Trophoblast cell (in vitro differentiated cells and primary cell): ENCODE data around the gene ZNF778. TPM values are rescaled to one million over a fixed set of nuclear protein-coding genes. Genes with fewer than 3 reads are reported as not detected.

Experiments used
- DNase-seq, 2 donors: peaks; one replicate each; pipeline ENCODE4 v3.0.0-alpha.2; 2016
- H2AFZ ChIP-seq: 2 replicates; pipeline ENCODE4 v1.6.1; 2013; ENCODE audit warnings: low read length, moderate library complexity, mild to moderate bottlenecking; ENCODE audit not compliant: insufficient read depth, poor library complexity
- H2AK5ac ChIP-seq: 2 replicates; pipeline ENCODE4 v1.6.1; 2013; ENCODE audit warnings: mild to moderate bottlenecking, low read length
- H2BK120ac ChIP-seq: 2 replicates; pipeline ENCODE4 v1.6.1; 2013; ENCODE audit warnings: low read length, mild to moderate bottlenecking, moderate library complexity; ENCODE audit not compliant: insufficient read depth, poor library complexity
- H2BK12ac ChIP-seq: 2 replicates; pipeline ENCODE4 v1.6.1; 2013; ENCODE audit warnings: mild to moderate bottlenecking, low read length, moderate library complexity
- H2BK5ac ChIP-seq: 2 replicates; pipeline ENCODE4 v1.6.1; 2013; ENCODE audit warnings: low read length, low read depth, moderate library complexity, mild to moderate bottlenecking; ENCODE audit not compliant: poor library complexity
- H3K14ac ChIP-seq: 2 replicates; pipeline ENCODE4 v1.6.1; 2013; ENCODE audit warnings: mild to moderate bottlenecking, low read length
- H3K18ac ChIP-seq: 2 replicates; pipeline ENCODE4 v1.6.1; 2013; ENCODE audit warnings: mild to moderate bottlenecking, low read length
- H3K23ac ChIP-seq: 2 replicates; pipeline ENCODE4 v1.6.1; 2013; ENCODE audit warnings: low read length
- H3K27ac ChIP-seq: 2 replicates; pipeline ENCODE4 v1.5.1; 2013; ENCODE audit warnings: low read depth, mild to moderate bottlenecking, inconsistent platforms, low read length, moderate library complexity
- H3K27me3 ChIP-seq: 2 replicates; pipeline ENCODE4 v1.6.1; 2013; ENCODE audit warnings: inconsistent platforms, mild to moderate bottlenecking, low read length, moderate library complexity; ENCODE audit not compliant: insufficient read depth
- H3K36me3 ChIP-seq, 2 experiments: 1 replicate in 1 of 2; 2 replicates in 1 of 2; pipeline ENCODE4 v1.6.1; 2013; ENCODE audit warnings: low read length in 2 of 2, mild to moderate bottlenecking in 2 of 2, moderate library complexity in 1 of 2; ENCODE audit not compliant: insufficient read depth in 2 of 2, control insufficient read depth in 1 of 2
- H3K4ac ChIP-seq: 2 replicates; pipeline ENCODE4 v1.6.1; 2013; ENCODE audit warnings: low read depth, mild to moderate bottlenecking, low read length, moderate library complexity
- H3K4me1 ChIP-seq, 2 experiments: 1 replicate in 1 of 2; 2 replicates in 1 of 2; pipeline ENCODE4 v1.6.1; 2013; ENCODE audit warnings: low read length in 2 of 2, mild to moderate bottlenecking in 2 of 2, moderate library complexity in 1 of 2; ENCODE audit not compliant: insufficient read depth in 2 of 2, control insufficient read depth in 1 of 2
- H3K4me2 ChIP-seq: 2 replicates; pipeline ENCODE4 v1.6.1; 2013; ENCODE audit warnings: inconsistent platforms, mild to moderate bottlenecking, low read length, moderate library complexity
- H3K4me3 ChIP-seq: 2 replicates; pipeline ENCODE4 v1.5.1; 2013; ENCODE audit warnings: mild to moderate bottlenecking, low read depth, low read length, inconsistent platforms
- H3K79me1 ChIP-seq: one replicate; pipeline ENCODE4 v1.6.1; 2013; ENCODE audit warnings: low read length
- H3K79me2 ChIP-seq: 2 replicates; pipeline ENCODE4 v1.6.1; 2013; ENCODE audit warnings: low read length, mild to moderate bottlenecking; ENCODE audit not compliant: control insufficient read depth, insufficient read depth, poor library complexity
- H3K9ac ChIP-seq: 2 replicates; pipeline ENCODE4 v1.6.1; 2013; ENCODE audit warnings: mild to moderate bottlenecking, low read length
- H3K9me3 ChIP-seq: 2 replicates; pipeline ENCODE4 v1.6.1; 2013; ENCODE audit warnings: low read depth, mild to moderate bottlenecking, control low read depth, inconsistent platforms, low read length; ENCODE audit not compliant: insufficient read depth
- H4K12ac ChIP-seq: 2 replicates; pipeline ENCODE4 v1.6.1; 2013; ENCODE audit warnings: low read depth, mild to moderate bottlenecking, low read length, moderate library complexity
- H4K8ac ChIP-seq: 2 replicates; pipeline ENCODE4 v1.6.1; 2013; ENCODE audit warnings: low read depth, mild to moderate bottlenecking, low read length, moderate library complexity
- H4K91ac ChIP-seq: one replicate; pipeline ENCODE4 v1.6.1; 2013; ENCODE audit warnings: low read depth, mild to moderate bottlenecking, low read length, moderate library complexity
- WGBS: extraction: QIAGEN DNeasy Blood & Tissue Kit; methylation state at CpG from one replicate; pipeline ENCODE4 v1.1.7; 2013; ENCODE audit warnings: missing lambda C conversion rate; ENCODE audit not compliant: insufficient read length, insufficient coverage; ENCODE audit errors: extremely low coverage; 5-methylcytosine and 5-hydroxymethylcytosine counted together
- polyA plus RNA-seq: library from polyadenylated mRNA; stranded (reverse); fragments of 200-250 nt; gene quantifications from 2 replicates; pipeline ENCODE4 v1.2.3, GENCODE V29; 2013

Gene ZNF778
- 11.2 and 13.0 TPM in 2 replicates for polyA plus RNA-seq

GRCh38 chr16:89217388-89218191 lies at the start of gene ZNF778:
Gene ZNF778 (plus strand): TSS chr16:89217703. CDS start chr16:89221128, 3,425 bp downstream.
- H3K79me1 ChIP-seq: peaks cover 4% of the 10 kb centered on the region
- no CpG with 5 or more reads among the region's 91 CpGs for WGBS
- H3K18ac ChIP-seq: peak within 1 kb of the TSS; percentile 88
- peak within 1 kb of the TSS; percentile 94 for H3K4me2 ChIP-seq
- H3K4me1 ChIP-seq: peaks cover 0 to 3% of the 10 kb centered on the region in 2 experiments
- H3K23ac ChIP-seq: no peak within 1 kb of the TSS
- peaks cover 4% of the 10 kb centered on the region for H3K79me2 ChIP-seq
- H2AK5ac ChIP-seq: no peak within 1 kb of the TSS
- peak within 1 kb of the TSS; percentile 99 for H3K4me3 ChIP-seq
- H3K4ac ChIP-seq: peak within 1 kb of the TSS; percentile 80
- H2BK120ac ChIP-seq: peak within 1 kb of the TSS; percentile 79
- peak; percentile 83 to 90 for DNase-seq
- H3K14ac ChIP-seq: peak within 1 kb of the TSS; percentile 69
- no peak within 1 kb of the TSS for H2BK12ac ChIP-seq
- H3K9me3 ChIP-seq: no peaks in the 10 kb centered on the region
- peaks cover 18 to 24% of the 10 kb centered on the region in 2 experiments for H3K36me3 ChIP-seq
- H3K9ac ChIP-seq: peak within 1 kb of the TSS; percentile 100
- peak within 1 kb of the TSS; percentile 78 for H4K12ac ChIP-seq
- peak within 1 kb of the TSS; percentile 60 for H2BK5ac ChIP-seq
- peak within 1 kb of the TSS; percentile 64 for H4K91ac ChIP-seq
- H3K27ac ChIP-seq: peak within 1 kb of the TSS; percentile 78
- no peaks in the 10 kb centered on the region for H3K27me3 ChIP-seq
- peak within 1 kb of the TSS; percentile 88 for H2AFZ ChIP-seq
- H4K8ac ChIP-seq: peak within 1 kb of the TSS; percentile 95

GRCh38 chr16:89168381-89169189 lies 48.9 kb upstream of the ZNF778 start:
- no peak overlapping the region for H4K8ac ChIP-seq
- no peak overlapping the region for H3K9ac ChIP-seq
- DNase-seq: no peak
- peaks cover 5% of the 10 kb centered on the region for H3K9me3 ChIP-seq
- no peak overlapping the region for H2BK5ac ChIP-seq
- H2BK12ac ChIP-seq: no peak overlapping the region
- H3K27ac ChIP-seq: no peak overlapping the region
- H4K91ac ChIP-seq: no peak overlapping the region
- H3K4me2 ChIP-seq: no peak overlapping the region
- no peaks in the 10 kb centered on the region for H3K79me2 ChIP-seq
- H2AK5ac ChIP-seq: no peak overlapping the region
- no peak overlapping the region for H3K14ac ChIP-seq
- WGBS: no CpG with 5 or more reads among the region's 23 CpGs
- H3K27me3 ChIP-seq: peaks cover 9% of the 10 kb centered on the region
- H3K4me3 ChIP-seq: no peak overlapping the region
- no peak overlapping the region for H3K23ac ChIP-seq
- peaks cover 3% of the 10 kb centered on the region for H3K79me1 ChIP-seq
- no peak overlapping the region for H2AFZ ChIP-seq
- H3K36me3 ChIP-seq: no peaks in the 10 kb centered on the region
- no peak overlapping the region for H3K18ac ChIP-seq
- no peak overlapping the region for H2BK120ac ChIP-seq
- peaks cover 6 to 12% of the 10 kb centered on the region in 2 experiments for H3K4me1 ChIP-seq
- H4K12ac ChIP-seq: no peak overlapping the region
- H3K4ac ChIP-seq: no peak overlapping the region

- Histone ChIP-seq H2BK12ac (no peak overlapping the region), H3K79me2 (no peaks in the 10 kb centered on the region), H4K8ac (no peak overlapping the region), H4K12ac (no peak overlapping the region), H2AK5ac (no peak overlapping the region), H3K9ac (no peak overlapping the region), H4K91ac (no peak overlapping the region), H3K18ac (no peak overlapping the region), H3K79me1 (peaks cover 3% of the 10 kb centered on the region), H3K23ac (no peak overlapping the region), H2AFZ (no peak overlapping the region), H3K4me3 (no peak overlapping the region), H3K4me1 (peaks cover 6 to 12% of the 10 kb centered on the region in 2 experiments), H3K14ac (no peak overlapping the region), H3K27me3 (peaks cover 9% of the 10 kb centered on the region), H3K9me3 (peaks cover 5% of the 10 kb centered on the region), H3K4ac (no peak overlapping the region), H3K27ac (no peak overlapping the region), H3K4me2 (no peak overlapping the region), H2BK5ac (no peak overlapping the region), H2BK120ac (no peak overlapping the region), H3K36me3 (no peaks in the 10 kb centered on the region)
- no CpG with 5 or more reads among the region's 14 CpGs for WGBS
- no peak for DNase-seq
Measured at GRCh38 chr16:89169778-89170177, 47.7 kb upstream of the ZNF778 start.

GRCh38 chr16:89170346-89171215 lies 46.9 kb upstream of the ZNF778 start:
- no peak overlapping the region for H3K14ac ChIP-seq

More at GRCh38 chr16:89170346-89171215, 46.9 kb upstream of the ZNF778 start:
- Histone ChIP-seq H2AK5ac (no peak overlapping the region), H2BK5ac (no peak overlapping the region), H3K23ac (no peak overlapping the region), H3K4me2 (peak overlapping the region; percentile 32), H4K12ac (no peak overlapping the region), H3K79me1 (peaks cover 3% of the 10 kb centered on the region), H3K4ac (no peak overlapping the region), H3K27me3 (peaks cover 9% of the 10 kb centered on the region), H3K4me3 (no peak overlapping the region), H3K36me3 (no peaks in the 10 kb centered on the region), H3K18ac (no peak overlapping the region), H3K9ac (no peak overlapping the region), H4K91ac (no peak overlapping the region), H3K27ac (no peak overlapping the region), H2BK120ac (no peak overlapping the region), H3K4me1 (peaks cover 6 to 12% of the 10 kb centered on the region in 2 experiments), H2BK12ac (no peak overlapping the region), H3K79me2 (no peaks in the 10 kb centered on the region), H3K9me3 (peaks cover 5% of the 10 kb centered on the region), H2AFZ (peak overlapping the region; percentile 23), H4K8ac (no peak overlapping the region)
- DNase-seq: no peak
- no CpG with 5 or more reads among the region's 34 CpGs for WGBS
